SH-SY5Y (cell line): ENCODE measurements around the gene YBEY.

Experiments used
- GATA2 ChIP-seq: IDR thresholded peaks from 2 replicates; pipeline ENCODE4 v1.6.1; 2011; ENCODE audit warnings: mild to moderate bottlenecking, low read depth, low read length
- GATA3 ChIP-seq: IDR thresholded peaks from 2 replicates; pipeline ENCODE4 v1.6.1; 2011; ENCODE audit warnings: low read depth, mild to moderate bottlenecking, low read length, moderate library complexity

Gene YBEY

DNA sequence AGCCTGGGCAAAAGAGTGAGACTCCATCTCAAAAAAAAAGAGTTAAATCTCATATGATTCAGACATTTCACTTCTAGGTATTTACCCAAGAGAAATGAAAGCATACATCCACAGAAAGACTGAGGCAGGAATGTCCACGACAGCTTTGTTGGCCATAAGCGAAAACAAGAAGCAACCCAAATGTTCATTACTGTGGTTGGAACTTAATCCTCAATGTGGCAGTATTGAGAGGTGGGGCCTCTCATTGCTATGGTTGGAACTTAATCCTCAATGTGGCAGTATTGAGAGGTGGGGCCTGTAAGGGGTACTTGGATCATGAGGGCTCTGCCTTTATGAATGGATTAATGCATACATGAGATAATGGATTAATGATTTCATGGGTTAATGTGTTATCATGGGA lies 22.3 kb downstream of the YBEY start:
- TF ChIP-seq GATA3 (no peak), GATA2 (no peak)

DNA sequence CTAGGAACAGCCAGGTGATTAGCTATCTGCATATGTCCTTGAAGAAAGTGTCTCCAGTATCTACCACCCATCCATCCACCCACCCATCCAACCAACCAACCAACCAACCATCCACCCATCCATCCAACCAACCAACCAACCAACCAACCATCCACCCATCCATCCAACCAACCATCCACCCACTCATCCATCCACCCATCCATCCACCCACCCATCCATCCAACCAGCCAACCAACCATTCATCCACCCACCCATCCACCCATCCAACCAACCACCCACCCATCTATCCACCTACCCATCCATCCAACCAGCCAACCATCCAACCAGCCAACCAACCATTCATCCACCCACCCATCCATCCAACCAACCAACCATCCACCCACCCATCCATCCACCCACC lies 25.4 kb downstream of the YBEY start:
- TF ChIP-seq GATA2 (no peak), GATA3 (no peak)

DNA sequence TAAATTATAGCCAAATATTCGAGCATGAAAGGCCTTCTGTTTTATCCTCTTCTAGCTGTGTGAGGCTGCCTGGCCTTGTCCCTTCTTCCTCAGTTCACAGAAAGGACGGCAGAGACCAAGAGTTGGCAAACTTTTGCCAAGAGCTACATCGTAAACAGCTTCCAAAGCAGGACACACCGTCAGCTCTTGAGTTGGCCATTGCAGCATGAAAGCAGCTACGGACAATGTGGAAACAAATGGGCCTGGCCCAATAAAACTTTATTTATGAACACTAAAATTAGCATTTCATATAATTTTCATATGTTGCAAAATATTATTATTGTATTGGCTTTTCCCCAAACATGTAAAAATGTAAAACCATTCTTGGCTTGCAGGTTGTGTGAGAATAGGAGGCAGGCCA lies 26.8 kb downstream of the YBEY start:
- TF ChIP-seq GATA2 = no peak
- no peak for TF ChIP-seq GATA3

DNA sequence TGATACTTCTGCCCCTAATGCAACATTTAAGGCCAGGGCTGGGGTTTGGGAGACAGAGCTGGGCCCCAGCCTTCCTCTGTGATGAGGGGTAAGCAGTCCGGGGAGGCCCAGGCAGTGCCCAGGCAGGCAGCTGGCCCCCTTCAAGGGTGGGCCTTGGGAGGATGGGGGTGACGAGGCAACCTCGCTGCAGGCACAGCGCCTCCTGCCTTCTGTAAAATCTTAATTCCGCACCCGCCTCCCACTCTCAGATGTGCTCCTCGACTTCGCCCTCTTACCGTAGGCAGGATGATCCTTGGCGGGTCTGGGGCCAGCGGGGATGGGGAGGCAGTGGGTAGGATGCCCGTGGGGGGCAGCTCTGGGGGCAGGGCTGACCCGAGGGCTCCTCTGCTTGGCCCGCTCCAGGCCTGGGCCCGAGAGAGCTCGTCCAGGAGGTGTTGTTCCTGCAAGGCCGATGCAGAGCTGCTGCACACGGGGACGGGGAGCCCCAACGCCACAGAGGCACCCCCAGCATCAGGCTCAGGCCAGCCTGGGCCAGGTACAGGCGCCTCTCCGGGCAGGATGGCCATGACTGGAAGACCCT lies 28.4 kb downstream of the YBEY start:
- TF ChIP-seq GATA3 = no peak
- TF ChIP-seq GATA2 = no peak

DNA sequence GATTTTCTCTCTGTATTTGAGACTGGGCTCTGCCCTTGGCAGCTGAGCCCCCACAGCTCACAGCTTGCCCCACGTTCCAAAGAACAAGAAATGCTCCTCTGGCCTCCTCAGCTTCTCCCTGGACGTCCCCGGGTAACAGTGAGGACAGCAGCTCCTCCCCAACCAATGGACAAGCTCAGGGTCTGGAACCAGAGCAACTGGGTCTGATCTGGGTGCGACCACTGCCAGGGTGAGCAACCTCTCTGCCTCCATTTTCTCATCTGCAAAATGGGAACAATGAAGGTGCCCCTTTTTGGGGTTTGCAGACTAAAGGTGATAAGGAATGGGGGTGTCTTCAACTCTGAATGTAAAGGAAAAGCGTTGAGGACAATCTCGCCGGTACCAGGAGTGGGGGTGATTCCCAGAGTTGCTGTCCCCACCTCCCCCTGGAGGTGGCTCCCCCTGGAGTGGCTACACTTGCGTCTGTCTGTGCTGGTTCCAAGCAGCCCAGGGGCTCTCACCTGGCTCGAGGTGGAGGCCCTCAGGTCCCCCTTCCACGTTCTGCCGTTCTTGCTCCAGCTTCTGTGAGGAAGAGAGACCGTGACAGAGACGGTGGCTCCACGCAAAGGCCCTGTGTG lies 30.7 kb downstream of the YBEY start:
- TF ChIP-seq GATA2 (no peak), GATA3 (no peak)

DNA sequence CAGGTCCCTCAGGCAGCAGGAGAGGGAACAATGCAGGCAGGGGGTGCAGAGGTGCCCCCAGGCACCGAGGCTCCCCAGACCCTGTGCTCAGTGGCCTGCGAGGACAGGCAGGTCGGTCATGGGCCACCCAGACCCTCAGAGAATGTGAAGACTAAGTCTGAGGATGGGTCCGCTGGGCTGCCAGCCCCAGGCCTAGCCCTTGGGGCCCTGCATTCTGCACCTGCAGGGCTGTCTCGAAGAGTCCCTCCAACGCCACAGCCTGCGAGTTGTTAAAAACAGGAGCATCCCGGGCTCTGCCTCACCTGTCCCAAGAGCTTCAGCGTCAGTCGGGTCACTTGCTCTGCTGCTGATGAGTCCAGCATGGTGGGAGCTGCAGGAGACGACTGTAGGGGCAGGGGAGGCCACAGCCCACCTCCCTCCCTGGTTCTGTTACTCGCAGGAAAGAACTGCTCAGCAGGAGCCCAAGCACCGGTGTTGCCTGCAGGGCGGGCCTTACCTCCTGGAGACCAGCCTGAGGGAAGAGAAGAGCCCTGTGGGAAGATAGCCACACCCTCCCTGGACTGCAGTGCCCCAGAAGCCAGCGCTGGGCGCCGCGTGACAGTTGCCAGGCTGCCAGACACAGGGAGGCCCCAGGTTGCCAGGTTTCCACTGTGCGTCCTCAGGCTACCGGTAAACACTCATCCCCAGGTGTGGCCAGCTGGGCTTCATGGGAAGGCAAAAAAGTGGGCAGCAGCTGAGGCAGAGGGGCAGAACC lies 31.7 kb downstream of the YBEY start:
- TF ChIP-seq GATA2 (no peak), GATA3 (no peak)

DNA sequence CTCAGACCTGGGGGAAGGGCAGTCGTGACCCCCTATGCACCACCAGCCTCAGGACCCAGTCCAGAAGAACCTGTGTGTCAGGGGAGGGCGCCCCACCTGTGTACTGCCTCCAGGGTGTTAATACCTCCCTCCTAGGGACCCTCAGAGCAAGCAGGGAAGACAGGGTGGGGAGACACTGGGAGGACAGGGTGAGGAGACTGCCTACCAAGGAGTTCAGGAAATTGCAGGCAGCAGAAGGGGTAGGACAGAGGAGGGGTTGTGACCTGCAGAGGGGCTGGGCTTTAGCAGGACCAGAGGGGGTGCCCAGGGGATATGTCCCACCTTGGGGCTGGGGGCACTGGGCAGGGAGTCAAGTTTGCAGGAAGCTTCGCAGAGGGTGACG lies 32.3 kb downstream of the YBEY start:
- TF ChIP-seq GATA2 = no peak
- no peak for TF ChIP-seq GATA3

DNA sequence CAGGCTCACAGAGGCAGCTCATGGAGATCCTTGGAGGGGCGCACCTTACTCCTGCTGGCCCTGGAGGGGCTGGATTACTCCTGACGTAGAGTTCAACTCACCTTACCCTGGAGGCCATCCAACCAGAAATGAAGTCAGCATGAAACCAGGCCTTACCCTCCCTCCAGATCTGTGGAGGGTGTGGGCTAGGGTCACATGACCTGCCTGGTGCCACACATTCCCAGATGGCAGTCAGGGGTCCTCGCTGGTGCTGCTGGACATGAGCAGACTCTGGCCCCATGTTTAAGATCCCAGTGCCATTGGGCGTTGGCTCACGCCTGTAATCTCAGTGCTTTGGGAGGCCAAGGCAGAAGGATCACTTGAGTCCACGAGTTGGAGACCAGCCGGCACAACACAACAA lies 33.0 kb downstream of the YBEY start:
- TF ChIP-seq GATA3 (no peak), GATA2 (no peak)

DNA sequence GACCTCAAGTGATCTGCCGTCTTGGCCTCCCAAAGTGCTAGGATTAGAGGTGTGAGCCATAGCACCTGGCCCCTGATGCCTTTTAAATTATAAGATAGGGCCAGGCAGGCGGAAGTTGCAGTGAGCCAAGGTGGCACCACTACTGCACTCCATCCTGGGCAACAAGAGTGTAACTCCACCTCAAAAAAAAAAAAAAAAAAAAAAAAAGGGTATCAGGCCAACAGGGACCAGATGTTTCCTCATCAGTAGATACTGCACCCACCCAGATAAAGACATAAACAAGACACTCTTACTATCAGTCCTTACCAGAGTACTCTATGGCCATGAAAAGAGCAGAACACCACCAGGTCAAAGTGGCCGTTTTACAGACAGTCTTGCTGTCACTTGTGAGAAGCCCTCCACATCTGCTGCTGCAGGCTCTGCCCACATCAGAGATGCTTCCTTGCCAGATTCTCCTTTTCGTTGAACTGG lies 34.2 kb downstream of the YBEY start:
- TF ChIP-seq GATA3 (no peak), GATA2 (no peak)

DNA sequence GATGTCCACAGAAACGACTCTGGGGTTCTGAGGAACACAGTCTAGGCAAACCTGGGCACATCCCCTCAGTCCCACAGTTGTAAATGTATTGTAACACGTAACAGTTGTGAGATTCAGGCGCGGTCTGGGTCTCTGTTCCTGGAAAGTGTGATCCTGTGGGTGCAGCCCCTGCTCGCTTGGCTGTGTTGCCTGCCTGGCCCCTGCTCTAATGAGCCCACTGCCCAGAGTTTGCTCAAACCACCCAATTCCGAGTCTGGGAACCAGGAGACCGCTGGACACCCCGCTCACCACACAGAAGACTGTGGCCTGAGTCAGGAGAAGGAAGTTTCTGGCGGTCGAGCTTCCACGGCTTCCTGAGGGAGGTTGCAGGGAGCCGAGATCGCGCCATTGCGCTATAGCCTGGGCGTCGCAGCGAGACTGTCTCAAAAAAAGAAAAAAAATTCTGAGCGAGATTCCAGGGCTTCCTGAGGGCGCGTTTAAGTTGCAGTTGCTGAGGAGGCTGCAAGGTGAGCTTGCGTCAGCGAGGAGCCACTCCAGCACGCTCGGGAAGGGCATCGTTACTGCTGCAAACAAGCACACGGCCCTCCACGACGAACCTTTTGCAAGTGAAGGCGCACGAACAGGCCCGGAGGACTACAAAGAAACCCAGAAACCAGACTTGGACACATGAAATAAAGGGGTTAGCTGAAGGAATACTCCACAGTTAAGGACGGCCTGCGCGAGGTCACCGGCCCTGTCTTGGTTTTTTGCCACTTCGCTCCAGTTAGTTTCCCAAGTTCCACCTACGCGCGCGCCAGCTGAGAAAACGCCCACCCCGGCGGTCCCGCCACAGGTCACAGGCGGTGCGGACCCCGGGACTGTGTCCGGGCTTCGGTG lies 36.4 kb downstream of the YBEY start:
- TF ChIP-seq GATA3 (no peak), GATA2 (no peak)

DNA sequence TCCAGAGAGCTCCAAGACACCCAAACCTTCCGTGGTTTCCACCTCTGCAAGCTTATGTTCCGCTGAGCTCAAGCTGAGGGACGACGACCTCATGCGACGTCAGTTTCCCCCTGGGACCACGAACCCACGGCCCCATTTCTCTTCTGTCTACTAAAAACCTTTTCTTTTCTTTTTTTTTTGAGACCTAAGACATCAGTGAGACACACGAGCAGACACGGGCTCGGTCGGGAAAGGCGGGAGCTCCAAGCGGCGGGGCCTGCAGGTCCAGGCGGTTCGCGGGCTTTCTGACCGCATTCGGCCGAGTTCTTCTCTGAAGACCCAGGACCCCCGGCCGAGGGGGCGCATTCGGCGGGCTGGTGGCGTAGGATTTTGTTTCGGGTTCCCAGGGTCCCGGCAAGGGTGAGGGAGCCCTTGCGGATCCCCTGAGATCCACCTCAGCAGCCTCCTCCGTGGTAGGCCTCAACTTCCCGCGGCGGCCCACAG lies 37.1 kb downstream of the YBEY start:
- TF ChIP-seq GATA3 = no peak
- TF ChIP-seq GATA2 = no peak

DNA sequence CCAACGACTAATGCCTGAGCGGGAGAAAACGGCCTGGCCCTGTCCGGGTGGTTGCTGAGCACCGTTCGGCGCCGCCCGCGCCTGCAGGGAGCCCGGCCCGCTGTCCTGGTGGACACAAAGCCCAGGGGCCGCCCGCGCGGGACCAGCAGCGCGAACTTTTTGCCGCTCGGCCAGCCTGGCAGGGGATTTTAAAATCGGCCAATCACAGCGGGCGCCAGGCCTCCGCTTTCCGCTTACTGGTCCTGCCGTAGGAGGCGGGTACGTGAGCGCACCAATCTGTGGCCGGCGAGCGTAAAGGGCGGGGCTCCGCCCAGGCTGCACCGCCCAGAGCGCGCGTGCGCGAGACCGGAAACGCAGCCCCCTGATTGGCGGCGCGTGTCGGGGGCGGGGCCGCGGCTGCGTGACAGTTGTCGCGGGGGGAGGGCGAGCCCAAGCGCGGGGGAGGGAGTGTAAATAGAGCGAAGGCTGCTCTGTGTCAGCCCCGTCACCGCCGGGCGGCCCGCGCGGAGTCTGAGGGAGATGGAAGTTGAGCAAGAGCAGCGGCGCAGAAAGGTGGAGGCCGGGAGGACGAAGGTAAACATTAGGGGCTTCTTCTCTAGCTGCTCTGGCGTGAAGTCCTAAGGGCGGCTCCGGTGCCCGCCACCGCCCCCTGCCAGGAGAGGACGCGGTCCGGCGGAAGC lies 37.7 kb downstream of the YBEY start, which contains the start of the genes C21orf58 and PCNT:
C21orf58 (minus strand) TSS at position 161 of the 680 bp plus-strand sequence. CDS start 1,132 bp downstream, outside the sequence.
PCNT (plus strand) TSS at position 447 of the 680 bp plus-strand sequence; CDS start at position 520, 73 bp downstream.
- TF ChIP-seq GATA3 = no peak
- no peak for TF ChIP-seq GATA2

DNA sequence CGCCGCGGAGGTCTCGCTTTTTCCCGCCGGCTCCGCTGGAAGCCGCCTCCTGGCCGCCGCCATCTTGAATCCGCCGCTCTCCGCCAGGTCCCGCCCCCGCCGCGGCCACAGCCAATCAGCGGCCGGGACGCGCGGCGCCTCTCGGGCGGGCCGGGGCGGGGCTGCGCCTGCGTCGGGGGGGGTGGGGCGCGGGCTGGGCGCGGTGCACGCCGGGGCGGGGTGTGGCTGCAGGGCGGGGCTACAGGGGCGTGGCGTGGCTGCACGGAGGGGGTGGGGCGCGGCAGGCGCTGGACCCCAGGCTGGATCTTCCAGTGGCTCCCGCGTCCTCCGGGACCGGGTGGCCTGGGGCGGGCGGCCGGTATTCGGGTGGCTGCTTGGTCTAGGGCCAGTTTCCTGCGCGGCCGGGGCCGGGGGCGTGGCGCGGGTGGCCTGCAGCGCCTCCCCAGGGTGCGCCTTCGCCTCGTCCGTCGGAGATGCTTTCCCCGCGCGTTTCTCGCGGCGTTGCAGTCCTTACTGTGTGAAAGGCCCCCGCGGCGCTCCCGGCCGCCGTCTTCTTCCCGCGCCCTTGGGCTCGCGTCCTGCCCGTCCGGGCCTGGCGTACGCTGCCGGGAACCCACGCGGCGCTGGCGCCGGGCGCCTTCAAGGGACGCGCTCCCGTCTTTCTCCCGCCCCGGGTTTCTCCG lies 38.4 kb downstream of the YBEY start:
- TF ChIP-seq GATA2 (no peak), GATA3 (no peak)
